Endodermal cell (in vitro differentiated cells): ENCODE data around the gene PTPRN2. TPM values are rescaled to one million over a fixed set of nuclear protein-coding genes. Genes with fewer than 3 reads are reported as not detected.

Source experiments
- DNase-seq: peaks from one replicate; pipeline ENCODE4 v3.0.0-alpha.2; 2017
- H3K27ac ChIP-seq: 2 replicates; pipeline ENCODE4 v1.5.1; 2013; ENCODE audit warnings: mild to moderate bottlenecking, low read depth, low read length, moderate library complexity
- H3K27me3 ChIP-seq: 2 replicates; pipeline ENCODE4 v1.6.1; 2013; ENCODE audit warnings: mild to moderate bottlenecking, low read length, moderate library complexity; ENCODE audit not compliant: insufficient read depth, control insufficient read depth, poor library complexity, severe bottlenecking
- H3K36me3 ChIP-seq: 2 replicates; pipeline ENCODE4 v1.7.0; 2013; ENCODE audit warnings: mild to moderate bottlenecking, low read length, moderate library complexity; ENCODE audit not compliant: control insufficient read depth, insufficient read depth
- H3K4me1 ChIP-seq: one replicate; pipeline ENCODE4 v1.7.0; 2013; ENCODE audit warnings: low read length; ENCODE audit not compliant: control insufficient read depth, insufficient read depth
- H3K4me3 ChIP-seq: 2 replicates; pipeline ENCODE4 v1.5.1; 2013; ENCODE audit warnings: mild to moderate bottlenecking, low read length, moderate library complexity
- H3K9ac ChIP-seq: 2 replicates; pipeline ENCODE4 v1.6.1; 2013; ENCODE audit warnings: mild to moderate bottlenecking, low read length, moderate library complexity; ENCODE audit not compliant: poor library complexity, severe bottlenecking; ENCODE audit errors: extremely low read depth
- H3K9me3 ChIP-seq: 2 replicates; pipeline ENCODE4 v1.6.1; 2013; ENCODE audit warnings: mild to moderate bottlenecking, low read length, moderate library complexity; ENCODE audit not compliant: control insufficient read depth
- H3K27ac Mint-ChIP-seq: 2 replicates; pipeline ENCODE4 v1.8.0; 2020; ENCODE audit warnings: mixed read lengths
- H3K27me3 Mint-ChIP-seq: 2 replicates; pipeline ENCODE4 v1.8.0; 2021; ENCODE audit warnings: mild to moderate bottlenecking, mixed read lengths; ENCODE audit not compliant: insufficient read depth
- H3K36me3 Mint-ChIP-seq: 2 replicates; pipeline ENCODE4 v1.8.0; 2020; ENCODE audit warnings: low read depth, mixed read lengths
- H3K4me1 Mint-ChIP-seq: 2 replicates; pipeline ENCODE4 v1.8.0; 2020; ENCODE audit warnings: mixed read lengths
- H3K4me3 Mint-ChIP-seq: 2 replicates; pipeline ENCODE4 v1.8.0; 2020; ENCODE audit warnings: mild to moderate bottlenecking, moderate library complexity, mixed read lengths
- H3K9me3 Mint-ChIP-seq: 2 replicates; pipeline ENCODE4 v1.8.0; 2020; ENCODE audit warnings: mild to moderate bottlenecking, mixed read lengths
- WGBS, 2 experiments: methylation state at CpG; one replicate each; pipeline versions ENCODE4 v1.1.5 to v1.1.7; 2013; ENCODE audit warnings: missing lambda C conversion rate in 2 of 2, mixed read lengths in 1 of 2; ENCODE audit not compliant: insufficient coverage in 1 of 2, insufficient read length in 1 of 2; 5-methylcytosine and 5-hydroxymethylcytosine counted together
- total RNA-seq, 2 donors: library from RNA; stranded (reverse); fragmentation: NEBNext Ultra II Directional in 1 of 2; extraction: Animal tissue kit (Norgen Biotek cat#: 25700) in 1 of 2; gene quantifications; 2 replicates in 1 of 2; 3 replicates in 1 of 2; pipeline ENCODE4 v1.2.1, GENCODE V29; 2021
- TF ChIP-seq, protein P1 (sequence below): fragments of 200-600 bp; sonication (generic); conservative IDR thresholded peaks from 2 replicates; pipeline ENCODE4 v1.5.0; 2021; ENCODE audit warnings: antibody characterized with exemption, mild to moderate bottlenecking

Gene PTPRN2
- total RNA-seq, 2 donors from 2014 or later = 0.69 to 1.2 TPM

DNA sequence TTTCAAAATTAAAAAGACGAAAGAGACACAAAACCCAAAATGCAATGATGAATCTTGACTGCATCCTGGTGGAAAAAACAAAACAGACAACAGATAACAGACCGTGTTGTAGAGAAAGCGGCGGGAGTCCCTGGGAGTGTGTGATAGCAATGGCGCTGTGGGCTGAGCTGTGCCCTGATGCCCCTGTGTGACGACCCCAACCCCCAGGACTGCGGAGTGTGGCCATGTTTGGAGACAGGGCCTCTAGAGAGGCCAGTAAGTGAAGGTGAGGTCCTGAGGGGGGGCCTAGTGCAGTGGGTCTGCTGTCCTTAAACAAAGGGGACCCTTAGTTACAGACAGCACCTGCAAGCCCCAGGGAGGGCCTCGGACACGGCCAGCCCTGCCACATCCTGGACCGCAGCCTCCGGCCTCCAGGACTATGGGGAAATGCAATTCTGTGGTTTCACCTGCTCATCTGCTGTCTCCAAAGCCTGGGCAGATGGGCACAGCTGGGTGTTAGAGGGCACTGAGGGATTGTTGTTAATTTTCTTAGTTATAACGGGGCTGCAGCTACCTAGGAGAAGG, 973.1 kb downstream of the PTPRN2 start:
- no peak for DNase-seq
- no peaks in the 10 kb centered on the region for H3K27me3 ChIP-seq
- H3K4me1 Mint-ChIP-seq = no peaks in the 10 kb centered on the region
- TF ChIP-seq, protein P1, sequence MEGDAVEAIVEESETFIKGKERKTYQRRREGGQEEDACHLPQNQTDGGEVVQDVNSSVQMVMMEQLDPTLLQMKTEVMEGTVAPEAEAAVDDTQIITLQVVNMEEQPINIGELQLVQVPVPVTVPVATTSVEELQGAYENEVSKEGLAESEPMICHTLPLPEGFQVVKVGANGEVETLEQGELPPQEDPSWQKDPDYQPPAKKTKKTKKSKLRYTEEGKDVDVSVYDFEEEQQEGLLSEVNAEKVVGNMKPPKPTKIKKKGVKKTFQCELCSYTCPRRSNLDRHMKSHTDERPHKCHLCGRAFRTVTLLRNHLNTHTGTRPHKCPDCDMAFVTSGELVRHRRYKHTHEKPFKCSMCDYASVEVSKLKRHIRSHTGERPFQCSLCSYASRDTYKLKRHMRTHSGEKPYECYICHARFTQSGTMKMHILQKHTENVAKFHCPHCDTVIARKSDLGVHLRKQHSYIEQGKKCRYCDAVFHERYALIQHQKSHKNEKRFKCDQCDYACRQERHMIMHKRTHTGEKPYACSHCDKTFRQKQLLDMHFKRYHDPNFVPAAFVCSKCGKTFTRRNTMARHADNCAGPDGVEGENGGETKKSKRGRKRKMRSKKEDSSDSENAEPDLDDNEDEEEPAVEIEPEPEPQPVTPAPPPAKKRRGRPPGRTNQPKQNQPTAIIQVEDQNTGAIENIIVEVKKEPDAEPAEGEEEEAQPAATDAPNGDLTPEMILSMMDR = no peak
- no peak overlapping the region for H3K4me3 Mint-ChIP-seq
- peaks cover 48% of the 10 kb centered on the region for H3K9me3 ChIP-seq
- no peak overlapping the region for H3K4me3 ChIP-seq
- no peaks in the 10 kb centered on the region for H3K36me3 Mint-ChIP-seq
- peaks cover 3% of the 10 kb centered on the region for H3K9me3 Mint-ChIP-seq
- peaks cover 37% of the 10 kb centered on the region for H3K27me3 Mint-ChIP-seq
- H3K27ac Mint-ChIP-seq = no peak overlapping the region
- no peak overlapping the region for H3K27ac ChIP-seq
- no peaks in the 10 kb centered on the region for H3K4me1 ChIP-seq
- no peaks in the 10 kb centered on the region for H3K36me3 ChIP-seq
- 85 to 91% methylated on average over 8 to 12 of the region's 12 CpGs for whole genome bisulfite sequencing, 2 experiments
- no peak overlapping the region for H3K9ac ChIP-seq

DNA sequence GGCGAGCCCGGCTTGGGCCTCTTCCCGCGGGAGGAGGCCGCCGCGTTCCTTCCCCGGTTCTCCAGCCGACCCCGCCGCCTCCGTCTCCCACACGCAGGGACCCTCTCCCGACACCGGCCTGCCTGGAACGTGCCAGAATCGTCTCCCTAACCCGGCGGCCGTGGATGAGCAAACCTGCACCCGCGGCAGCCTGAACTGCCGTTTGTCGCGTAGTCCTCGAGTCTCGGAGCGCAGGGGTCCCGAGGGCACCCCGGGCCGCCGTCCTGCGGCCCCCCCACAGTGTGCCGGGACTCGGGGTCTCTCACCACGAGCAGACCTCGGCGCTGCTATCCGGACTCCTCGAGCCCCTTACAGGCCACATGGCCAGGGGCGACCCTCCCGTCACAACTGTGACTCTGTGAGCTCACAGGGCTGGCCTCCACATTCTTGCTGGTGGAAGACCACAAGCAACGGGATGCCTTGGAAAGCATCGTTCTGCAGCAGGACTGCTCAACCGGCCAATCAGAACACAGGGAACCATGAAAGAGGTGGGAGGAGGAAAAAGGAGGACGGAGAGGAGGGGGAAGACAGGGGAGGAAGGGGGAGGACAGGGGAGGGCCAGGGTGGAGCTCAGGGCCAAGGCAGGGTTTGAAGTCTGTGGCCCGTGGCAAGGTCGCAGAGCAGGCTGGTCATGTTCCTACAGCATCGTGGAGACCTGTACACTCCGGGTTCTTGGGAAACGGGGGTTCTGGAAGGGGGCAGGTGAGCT, 973.9 kb downstream of the PTPRN2 start:
- Histone ChIP-seq H3K27ac (no peak overlapping the region), H3K9me3 (peaks cover 47% of the 10 kb centered on the region), H3K4me3 (no peak overlapping the region), H3K27me3 (no peaks in the 10 kb centered on the region), H3K9ac (no peak overlapping the region), H3K4me1 (no peaks in the 10 kb centered on the region), H3K36me3 (no peaks in the 10 kb centered on the region)
- Mint-ChIP-seq H3K36me3 (no peaks in the 10 kb centered on the region), H3K27me3 (peaks cover 37% of the 10 kb centered on the region), H3K9me3 (peaks cover 3% of the 10 kb centered on the region), H3K4me1 (no peaks in the 10 kb centered on the region), H3K4me3 (peak overlapping the region; percentile 34), H3K27ac (no peak overlapping the region)
- TF ChIP-seq, protein P1 = no peak
- DNase-seq = peak; percentile 65
- WGBS, 2 experiments = 85 to 90% methylated on average over 44 to 51 of the region's 51 CpGs

DNA sequence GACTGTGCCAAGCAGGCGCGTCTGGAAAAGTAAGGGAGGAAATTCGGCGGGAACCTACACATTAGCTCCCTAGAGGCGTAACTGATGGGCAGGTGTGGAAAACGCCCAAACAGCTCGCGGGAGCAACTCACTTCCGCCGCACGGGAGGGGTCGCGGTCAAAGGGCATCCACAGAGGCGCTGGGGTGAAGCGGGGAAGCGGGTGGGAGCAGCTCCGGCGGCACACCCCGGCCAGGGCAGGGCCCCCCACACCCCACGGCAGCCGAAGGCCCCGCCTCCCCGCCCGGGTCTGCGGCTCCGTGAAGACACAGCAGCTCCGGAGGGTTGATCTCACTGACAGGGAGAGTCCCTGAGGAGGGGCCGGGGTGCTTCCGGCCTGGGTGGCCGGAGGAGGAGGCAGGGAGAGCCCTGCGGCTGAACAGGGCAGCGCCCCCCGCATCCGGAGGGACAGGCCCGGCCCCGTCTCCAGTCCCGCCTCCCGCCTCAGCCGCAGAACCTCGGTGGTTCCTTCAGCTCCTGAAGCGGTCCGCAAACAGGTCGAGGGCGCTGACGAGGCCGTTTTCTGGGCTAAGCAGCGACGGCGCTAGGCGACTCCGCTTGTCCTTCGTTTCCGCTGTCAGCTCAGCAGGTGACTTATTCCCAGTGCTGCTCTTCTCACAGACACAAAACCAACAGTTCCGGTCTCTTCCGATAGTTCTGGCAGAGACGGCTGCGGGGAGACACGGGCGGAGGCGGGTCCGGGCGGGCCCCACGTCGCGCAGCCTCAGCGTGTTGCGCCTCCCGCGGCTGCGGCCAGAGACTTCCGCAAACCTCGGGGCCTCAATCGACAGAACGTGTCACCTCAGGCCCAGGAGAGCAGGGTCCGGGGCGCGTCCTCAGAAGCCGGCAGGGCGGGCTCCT, 974.7 kb downstream of the PTPRN2 start:
- Mint-ChIP-seq H3K36me3 (no peaks in the 10 kb centered on the region), H3K4me3 (peak overlapping the region; percentile 34), H3K27ac (no peak overlapping the region), H3K9me3 (peaks cover 3% of the 10 kb centered on the region), H3K4me1 (no peaks in the 10 kb centered on the region), H3K27me3 (peaks cover 37% of the 10 kb centered on the region)
- no peaks in the 10 kb centered on the region for H3K4me1 ChIP-seq
- DNase-seq = peak; percentile 85
- WGBS, 2 experiments = 86 to 90% methylated on average over 63 to 79 of the region's 79 CpGs
- H3K36me3 ChIP-seq = no peaks in the 10 kb centered on the region
- H3K9me3 ChIP-seq = peaks cover 50% of the 10 kb centered on the region
- H3K4me3 ChIP-seq = no peak overlapping the region
- no peak overlapping the region for H3K9ac ChIP-seq
- no peaks in the 10 kb centered on the region for H3K27me3 ChIP-seq
- no peak overlapping the region for H3K27ac ChIP-seq
- TF ChIP-seq, protein P1 = no peak
